ENCODE data around the gene ZBTB16.
A peak's percentile ranks its signal among the peaks of the same experiment; 100 is the strongest.

ZBTB16 gene

DNA sequence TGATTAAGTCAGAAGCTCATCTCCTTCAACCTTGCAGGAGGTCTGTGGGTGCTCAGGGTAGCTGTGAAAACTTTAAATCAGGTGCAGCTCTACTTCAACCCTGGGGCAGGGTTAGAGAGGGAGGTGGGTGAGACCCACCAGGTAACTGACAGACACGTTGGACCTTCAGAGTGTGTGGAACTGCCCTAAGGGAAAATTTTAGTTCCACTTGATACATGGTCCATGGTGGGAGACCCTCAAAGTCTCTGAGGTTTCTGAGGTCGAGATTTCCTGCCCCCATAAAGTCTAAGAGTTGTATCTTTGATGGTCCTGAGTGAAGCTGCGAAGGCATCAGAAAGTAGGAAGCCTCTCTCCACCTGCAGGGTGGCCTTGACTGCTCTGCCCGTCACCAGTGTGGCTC is 212.8 kb downstream of the ZBTB16 start:
- no peak for DNase-seq

DNA sequence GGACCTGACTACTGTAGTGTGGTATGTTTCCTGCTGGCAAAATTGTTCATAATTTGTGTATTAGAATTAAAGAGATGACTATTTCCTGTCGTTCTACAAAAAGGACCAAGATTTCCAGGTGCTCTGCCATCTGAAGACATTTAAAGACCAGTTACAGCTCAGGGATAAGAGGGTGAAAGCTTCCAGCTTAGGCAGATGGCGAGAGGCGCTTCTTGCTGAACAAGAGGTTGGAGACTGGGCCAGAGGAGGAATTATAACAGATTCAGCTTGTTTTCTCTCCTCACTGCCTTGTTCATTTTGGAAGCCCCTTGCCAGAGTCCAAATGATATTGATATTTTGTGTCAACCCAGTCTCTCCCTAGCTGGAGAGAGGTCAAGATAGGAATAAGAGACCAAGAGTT is 213.6 kb downstream of the ZBTB16 start:
- peak; percentile 20 for DNase-seq

DNA sequence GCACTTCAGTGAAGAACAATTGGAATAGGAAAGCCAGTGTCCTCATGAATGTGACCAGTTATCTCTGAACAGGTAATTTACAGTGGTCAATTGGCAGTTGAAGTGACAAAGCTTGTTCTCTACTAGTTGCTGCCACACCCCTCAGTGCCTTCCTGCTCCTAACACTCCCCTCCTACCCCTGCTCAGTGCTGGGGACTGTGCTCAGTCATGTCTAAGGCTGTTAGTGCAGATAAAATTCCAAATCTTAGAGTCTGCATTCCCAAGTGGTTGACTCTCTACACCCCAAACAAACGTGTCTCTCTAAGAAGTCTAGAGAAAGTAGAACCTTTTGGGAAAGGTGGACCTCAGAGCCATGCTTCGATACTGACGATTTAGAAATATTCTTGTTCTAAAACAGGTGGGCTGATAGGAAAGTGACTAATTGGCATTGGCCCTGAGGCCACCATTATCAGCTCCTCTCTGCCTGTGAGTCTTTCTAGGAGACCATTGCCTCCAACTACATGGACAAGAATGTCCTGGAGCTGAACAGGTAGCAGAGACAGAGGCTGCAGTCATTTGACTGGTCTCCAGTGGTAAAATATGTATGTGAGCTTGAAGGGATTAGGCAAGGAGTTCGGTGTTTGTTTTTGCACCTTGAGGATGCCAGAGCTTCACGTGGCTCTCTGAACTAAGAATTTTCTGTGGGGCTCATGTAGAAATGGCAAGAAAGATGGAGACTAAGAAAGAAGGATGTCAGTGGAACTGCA is 214.6 kb downstream of the ZBTB16 start:
- no peak for DNase-seq

DNA sequence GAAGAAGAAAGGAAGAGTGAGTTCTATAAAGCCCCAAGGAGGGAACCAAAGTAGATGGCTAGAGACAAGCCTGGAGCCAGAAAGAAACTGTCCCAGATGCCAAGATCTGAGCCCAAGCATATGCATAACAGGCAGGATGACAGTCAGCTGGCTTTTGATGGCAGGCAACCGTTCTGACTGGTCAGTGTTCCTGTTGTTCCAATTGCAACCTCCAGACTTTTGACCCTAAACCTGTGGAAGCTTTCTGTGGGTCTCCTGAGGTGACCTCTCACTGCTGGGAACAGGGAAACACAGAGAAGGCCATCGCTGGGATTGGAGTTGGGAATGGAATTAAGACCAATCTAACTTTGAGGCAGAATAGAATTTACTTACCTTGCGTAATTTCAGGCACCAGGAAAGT is 215.1 kb downstream of the ZBTB16 start:
- no peak for DNase-seq

DNA sequence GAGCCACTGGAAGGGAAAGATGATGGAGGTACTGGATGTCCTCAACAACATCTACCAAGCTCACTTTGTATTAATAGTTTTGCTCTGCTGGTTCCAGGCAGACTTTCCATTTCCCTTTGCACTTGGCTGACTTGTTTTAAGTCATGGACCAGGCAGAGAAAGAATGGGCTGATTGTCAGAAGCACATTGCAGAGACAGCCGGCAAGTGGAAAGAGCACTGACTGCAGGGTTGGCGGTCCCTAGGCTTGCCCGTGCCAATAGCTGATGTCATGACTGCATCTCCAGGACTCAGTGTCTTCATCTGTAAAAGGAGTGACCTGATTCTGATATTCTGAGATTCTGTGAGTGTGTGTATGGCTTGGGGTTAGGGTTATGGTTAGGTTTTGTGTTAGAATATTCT is 215.8 kb downstream of the ZBTB16 start:
- DNase-seq = no peak

DNA sequence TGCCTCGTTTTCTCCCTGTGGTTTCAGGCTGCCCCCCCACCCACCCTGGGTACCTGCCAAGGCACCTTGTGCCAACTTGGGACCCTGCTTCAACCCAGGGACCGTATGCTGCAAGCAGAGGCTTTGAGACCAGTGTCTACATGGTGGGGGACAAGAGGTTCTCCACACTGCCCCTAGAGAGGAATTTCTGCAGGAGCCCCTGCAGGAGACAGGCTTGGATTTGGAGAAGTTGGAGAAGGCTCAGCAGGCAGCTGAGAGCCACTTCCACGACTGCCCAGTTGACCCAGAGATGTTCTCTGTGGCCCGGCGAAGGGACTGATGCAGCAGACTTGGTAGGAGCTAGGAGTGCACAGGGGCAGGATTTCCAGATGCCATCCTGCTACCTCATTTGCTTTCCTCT is 216.6 kb downstream of the ZBTB16 start:
- DNase-seq = no peak

DNA sequence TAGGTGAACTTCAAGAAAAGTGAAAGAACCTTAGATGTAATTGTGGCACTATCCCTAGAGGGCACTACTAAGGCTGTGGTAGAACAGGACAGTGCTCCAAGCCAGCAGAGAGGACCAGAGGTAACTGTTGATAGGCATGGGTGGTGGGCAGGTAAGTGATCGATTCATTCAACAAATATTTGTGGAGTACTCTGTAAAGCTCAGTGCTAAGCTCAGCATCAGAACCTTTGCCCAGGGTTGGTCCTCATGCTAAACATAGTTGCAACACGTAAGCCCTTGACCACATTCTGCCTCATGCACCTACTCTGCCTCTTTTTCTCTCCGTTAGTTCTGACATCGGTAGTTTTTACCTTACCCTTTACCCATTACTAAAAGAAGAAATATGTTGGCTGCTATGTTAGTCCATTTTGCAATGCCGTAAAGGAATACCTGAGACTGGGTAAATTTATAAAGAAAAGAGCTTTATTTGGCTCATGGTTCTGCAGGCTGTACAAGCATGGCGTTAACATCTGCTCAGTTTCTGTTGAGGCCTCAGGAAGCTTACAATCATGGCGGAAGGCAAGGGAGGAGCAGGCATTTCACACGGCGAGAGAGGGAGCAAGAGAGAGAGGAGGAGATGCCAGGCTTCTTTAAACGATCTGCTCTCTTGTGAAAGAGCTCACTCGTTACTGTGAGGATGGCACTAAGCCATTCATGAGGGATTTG is 218.3 kb downstream of the ZBTB16 start:
- DNase-seq = no peak

DNA sequence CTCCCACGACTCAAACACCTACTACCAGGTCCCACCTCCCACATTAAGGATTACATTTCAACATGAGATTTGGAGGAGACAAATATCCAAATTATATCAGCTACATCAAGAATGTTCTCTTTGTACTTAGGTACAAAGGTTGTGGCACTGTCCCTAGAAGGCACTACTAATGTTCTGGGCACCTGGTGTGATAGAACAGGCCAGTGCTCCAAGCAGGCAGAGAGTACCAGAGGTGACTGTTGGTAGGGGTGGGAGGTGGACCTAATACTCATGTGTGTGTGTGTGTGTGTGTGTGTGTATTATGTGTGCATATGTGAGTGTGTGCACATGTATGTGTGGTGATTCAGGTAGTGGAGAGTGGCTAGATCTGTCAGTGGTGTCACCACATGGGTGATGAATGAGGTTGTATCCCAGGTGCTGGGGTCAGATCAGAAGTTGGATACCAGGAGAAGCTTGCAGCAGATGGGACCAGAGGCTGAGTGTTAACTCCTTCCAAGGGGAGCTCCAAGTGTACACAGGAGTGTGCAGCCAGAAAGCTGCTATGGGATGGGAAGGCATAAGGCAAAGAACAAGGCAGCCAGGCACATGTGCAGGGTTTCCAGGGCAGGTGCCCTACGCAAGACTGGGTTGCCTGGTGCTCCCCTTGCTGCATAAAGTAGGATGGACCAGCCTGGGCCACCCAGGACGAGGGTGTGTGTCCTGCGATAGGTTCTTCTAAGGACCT is 219.0 kb downstream of the ZBTB16 start:
- DNase-seq = no peak

DNA sequence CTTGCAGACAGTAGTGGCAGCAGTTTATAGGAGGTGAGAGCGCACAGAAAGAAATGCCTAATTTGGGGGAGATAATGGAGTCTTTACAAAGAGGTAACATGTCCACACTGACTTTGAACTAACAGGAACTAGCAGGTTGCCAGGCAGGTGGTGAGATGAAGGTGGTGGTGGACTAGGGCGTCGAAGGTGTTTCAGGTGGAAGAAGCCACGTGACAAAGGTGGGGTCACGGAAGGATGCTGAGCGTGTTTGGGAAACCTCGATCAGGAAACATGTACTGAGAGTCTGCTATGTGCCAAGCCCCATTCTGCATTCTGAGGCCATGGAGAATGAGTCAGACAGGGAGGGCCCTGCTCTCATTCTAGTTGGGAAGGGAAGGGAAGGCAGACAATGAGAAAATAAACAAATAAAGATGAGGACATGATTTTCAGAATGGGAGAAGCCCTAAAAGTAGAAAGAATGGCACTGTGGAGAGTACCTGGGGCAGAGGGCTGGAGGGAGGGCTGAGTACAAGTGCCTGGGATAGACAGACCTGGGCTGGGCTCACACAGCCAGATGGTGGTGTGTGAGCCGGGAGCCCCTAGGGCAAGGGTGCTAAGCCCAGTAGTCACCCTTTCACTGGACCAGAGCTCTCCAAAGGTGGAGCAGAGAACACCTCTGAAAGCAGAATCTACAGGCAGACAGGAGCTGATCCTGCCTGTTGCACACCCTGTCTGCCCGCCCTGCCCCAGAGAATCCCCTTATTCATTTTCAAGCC is 220.5 kb downstream of the ZBTB16 start:
- no peak for DNase-seq

DNA sequence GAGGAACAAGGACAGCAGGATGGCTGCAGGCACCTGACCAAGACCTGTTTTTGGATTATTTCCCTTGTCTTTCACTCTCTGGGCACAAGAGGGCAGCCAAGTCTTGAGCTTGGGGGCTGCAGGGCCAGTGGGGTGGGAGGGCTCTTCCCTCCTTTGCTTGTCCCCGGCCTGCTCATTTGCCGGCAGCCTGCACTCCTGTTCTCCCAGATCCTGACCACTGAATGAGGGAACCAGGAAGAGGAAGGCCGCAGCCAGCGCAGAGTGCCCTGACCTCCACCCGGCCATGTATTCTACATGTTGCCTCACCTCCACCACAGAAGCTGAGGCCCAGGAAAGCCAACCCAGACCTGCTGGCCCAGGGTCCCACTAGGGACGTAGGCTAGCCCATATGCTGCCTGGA is 221.2 kb downstream of the ZBTB16 start:
- peak; percentile 41 for DNase-seq

DNA sequence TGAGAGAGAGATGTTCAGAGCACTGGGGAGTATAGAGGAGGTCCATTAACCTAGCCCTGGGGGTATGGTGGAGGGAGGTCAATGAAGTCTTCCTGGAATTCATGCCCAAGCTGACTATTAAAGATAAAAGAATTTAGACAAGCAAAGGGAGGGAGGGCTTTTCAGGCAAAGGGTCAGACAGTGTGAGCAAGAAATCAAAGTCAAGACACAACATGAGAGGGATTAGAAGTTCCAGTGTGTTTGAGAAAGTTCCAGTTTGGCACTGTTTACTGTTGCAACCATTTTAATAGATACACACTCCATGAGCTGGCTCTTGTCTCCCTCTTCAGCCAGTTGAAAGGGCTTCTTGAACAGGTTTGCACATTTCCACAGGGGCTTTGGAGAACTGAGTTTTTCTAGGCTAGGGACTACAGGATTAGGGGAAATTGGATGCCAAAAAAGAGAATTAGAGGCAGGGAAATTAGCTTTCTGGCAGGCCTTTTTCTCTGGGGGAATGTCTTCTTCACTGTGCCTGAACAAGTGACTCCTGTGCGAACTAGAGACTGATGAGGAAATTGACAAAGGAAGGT is 222.0 kb downstream of the ZBTB16 start:
- no peak for DNase-seq

DNA sequence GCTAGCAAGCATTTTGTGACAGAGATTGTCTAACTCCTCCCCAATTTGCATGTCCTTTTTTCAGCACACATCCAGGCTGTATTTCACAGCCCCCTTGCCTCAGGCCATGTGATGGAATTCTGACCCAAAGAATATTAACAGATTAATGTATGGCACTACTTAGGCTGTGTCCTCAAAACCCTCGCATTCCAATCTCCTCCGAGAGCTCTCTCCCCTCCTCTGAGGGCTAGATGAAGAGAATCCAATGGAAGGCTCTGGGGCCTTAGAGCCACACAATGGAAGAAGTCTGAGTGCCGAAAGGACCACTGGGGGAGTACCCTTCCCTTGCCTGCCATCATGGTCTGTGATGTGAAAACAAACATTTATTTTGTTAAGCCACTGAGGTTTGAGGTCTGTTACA is 223.0 kb downstream of the ZBTB16 start:
- no peak for DNase-seq

DNA sequence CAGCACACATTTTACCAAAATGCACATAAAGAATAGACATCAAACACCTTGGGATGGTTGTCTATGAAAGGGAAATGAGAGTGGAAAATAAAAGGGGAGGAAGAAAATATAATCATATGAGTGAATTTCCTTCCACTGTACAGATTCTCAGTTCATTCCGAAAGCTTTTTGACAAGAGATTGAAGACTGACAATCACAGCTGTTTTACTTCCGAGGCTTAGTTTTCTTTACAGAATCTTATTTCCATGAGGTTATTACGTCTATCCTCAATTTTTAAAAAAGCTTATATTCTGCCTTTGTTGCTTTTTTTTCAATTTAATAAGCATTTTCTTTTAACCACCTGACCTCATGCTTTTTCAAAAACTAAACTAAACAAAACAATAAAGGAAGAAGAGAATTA is 223.9 kb downstream of the ZBTB16 start:
- DNase-seq = no peak

DNA sequence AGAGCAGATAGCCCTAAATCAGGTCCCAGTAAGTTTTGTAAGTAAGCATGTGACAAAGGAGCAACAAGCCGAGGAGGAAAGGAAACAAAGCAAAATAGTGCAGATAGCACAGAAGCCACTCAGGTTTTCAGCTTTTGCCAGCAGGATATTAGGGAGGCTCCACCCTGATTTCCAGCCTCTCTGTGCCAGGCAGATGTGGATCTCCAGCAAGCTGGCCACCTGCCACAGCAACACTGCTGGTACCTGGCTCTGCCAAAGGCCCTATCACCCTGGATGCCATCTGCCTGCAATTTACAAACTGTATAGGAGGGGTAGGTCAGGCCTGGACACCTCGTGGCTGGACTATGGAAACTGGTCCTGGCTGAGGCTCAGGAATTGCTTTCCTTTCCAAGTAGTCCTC is 224.5 kb downstream of the ZBTB16 start:
- peak; percentile 27 for DNase-seq

DNA sequence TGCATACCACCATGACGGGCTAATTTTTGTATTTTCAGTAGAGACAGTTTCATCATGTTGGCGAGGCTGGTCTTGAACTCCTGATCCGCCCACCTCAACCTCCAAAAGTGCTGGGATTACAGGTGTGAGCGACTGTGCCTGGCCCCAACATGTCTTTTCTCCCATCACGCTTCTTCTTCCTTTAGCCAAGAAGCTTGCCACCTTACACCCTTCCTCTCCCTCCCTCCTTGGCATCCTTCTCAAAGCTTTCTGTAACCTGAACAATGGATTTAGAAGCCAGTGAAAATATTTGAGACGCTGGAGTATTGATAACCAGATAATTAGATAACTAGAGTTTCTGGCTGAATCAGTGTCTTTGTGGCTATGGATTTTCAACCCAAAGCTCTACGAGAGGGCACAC is 225.4 kb downstream of the ZBTB16 start:
- no peak for DNase-seq

DNA sequence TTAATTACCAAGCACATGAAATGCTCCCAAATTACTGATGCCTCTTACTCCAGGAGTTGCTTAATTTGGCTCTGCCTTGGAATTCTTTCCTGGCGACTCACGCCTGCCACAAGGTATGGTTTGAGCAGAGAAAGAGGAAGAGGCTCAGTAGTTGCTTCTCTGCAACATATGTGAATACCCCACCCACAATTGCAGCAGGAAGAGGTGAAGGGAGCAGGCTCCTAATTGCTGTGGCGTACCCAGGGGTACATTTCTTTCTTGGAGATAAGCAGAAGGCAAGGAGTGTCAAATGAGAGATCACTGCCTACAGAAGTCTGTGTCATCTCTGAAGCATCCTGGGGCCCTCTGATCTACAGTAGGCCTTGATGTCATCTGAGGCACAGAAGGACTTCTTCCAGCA is 226.1 kb downstream of the ZBTB16 start:
- no peak for DNase-seq

DNA sequence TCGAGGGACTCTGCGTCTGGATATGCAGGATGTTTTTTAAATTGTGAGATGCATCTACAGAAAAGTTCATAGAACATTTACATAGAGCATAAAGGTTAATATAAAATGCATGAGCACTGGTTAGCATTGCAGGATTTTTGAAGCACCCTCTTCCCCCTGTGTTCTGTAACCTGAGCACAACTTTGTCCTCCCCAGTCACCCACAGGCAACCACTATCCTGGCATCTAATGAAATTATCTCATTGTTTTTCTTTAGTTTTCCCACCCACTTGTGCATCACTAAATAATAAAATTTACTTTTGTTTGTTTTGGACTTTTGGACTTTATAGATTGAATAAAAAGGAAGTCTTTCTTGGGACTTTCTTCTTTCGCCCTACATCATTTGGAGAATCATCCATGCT is 226.7 kb downstream of the ZBTB16 start:
- no peak for DNase-seq

DNA sequence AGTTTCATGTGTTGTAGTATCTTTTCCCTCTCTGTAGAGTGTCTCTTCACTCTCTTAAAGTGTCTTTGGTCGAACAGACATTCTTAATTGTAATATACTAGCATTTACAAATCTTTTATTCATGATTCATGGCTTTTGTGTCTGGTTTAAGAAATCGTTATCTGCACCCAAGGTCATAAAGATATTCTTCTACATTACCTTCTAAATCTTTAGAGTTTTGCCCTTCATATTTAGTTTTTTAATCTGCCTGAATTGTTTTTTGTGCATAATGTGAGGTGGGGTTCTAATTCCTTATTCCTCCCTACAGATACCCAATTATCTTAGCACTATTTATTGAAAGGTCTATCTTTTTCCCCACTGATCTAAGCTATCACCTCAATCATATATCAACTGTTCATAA is 227.6 kb downstream of the ZBTB16 start:
- no peak for DNase-seq

DNA sequence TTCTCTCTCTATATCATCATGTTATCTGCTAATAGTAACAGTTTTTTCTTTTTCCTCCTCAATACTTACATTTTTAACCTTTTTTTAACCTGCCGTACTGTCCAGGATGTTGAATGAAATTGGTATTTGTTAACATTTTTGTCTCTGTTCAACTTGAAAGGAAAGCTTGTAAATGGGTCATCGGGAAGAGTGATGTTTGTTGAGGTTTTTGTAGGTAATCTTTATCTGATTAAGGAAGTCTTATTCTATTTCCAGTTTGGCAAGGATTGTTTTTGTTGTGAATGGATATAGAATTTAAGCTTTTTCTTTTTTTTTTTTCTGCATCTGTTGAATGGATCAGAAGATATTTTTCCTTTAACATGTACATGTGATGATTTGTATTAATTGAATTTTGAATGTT is 228.6 kb downstream of the ZBTB16 start:
- DNase-seq = no peak

DNA sequence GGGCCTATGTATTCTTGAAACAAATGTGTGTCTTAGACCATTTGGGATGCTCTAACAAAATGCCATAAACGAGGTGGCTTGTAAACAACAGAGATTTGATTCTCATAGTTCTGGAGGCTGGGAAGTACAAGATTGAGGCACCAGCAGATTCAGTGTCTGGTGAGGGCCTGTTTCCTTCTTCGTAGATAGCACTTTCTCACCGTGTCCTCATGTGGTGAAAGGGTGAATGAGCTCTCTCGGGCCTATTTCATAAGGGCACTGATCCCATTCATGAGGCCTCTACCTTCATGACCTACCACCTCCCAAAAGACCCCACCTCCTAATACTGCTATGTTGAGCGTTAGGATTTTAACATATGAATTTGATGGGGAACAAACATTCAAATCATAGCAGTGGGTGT is 230.3 kb downstream of the ZBTB16 start:
- no peak for DNase-seq

DNA sequence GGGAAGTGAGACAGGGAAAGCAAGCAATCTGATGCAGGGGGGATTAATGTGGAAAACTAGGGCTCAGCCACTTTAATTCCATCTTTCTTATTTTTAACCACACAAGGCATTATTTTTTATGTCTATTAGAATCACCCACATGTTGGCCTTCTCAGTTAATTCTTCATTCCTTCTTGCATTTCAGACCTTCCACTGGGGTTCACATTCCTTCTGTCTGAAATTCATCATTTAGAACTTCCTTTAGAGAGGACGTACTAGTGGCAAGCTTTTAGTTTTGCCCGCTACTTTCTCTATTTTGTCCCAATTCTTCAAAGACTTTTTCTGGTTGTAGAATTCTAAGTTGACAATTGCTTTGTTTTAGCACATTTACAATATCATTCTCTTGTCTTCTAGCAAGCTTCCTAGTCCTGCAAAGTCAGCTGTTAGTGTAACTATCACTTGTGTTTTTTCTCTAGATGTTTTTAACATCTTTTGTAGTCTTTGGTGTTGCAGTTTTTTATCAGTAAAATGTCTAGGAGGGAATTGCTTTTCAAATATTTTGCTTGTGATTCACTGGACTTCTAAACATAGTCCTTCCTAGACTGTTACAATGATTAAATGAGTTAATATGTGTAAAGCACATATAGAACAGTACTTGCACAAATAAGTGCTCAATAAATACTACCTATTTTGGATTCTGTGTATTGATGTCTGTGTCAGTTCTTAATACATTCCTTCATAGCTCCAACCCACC is 231.2 kb downstream of the ZBTB16 start:
- no peak for DNase-seq

DNA sequence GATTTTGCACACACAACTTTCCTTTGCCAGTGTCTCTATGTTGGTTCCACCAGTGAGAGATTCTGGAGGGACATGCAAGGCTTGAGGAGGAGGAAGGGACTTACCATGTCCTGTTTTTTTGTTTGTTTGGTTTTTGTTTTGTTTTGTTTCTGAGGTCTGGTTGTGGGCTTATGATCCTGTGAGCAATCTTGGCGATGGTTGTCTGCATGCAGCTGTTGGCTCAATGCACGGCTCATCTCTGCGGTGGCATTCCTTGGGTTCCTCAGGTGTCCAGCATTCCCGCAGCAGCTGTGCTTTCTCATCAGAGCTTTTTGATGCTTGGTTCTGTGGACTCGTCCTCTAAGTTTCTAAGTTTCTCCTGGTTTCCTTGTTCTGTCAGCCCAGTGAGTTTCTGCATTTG is 231.9 kb downstream of the ZBTB16 start:
- DNase-seq = no peak
